Psoas muscle (tissue), 8 donors: ENCODE results near the gene CDC42BPG. TPM values are rescaled to one million over a fixed set of nuclear protein-coding genes. Genes with fewer than 3 reads are reported as not detected.

ENCODE experiments used
- ATAC-seq, 4 donors: fragments of 200-7000 bp; cut with Tn5 transposase; one replicate each; pipeline ENCODE4 v1.9.1; 2020; ENCODE audit warnings: moderate library complexity in 3 of 4, mild to moderate bottlenecking in 2 of 4
- DNase-seq, 2 donors: peaks; one replicate each; pipeline ENCODE4 v3.0.0-alpha.2; 2020
- H3K27ac ChIP-seq: fragments of 200-600 bp; one replicate; pipeline ENCODE4 v1.8.0; 2022
- H3K27me3 ChIP-seq, 3 donors: fragments of 200-600 bp in 1 of 3; one replicate each; pipeline versions ENCODE4 v1.6.1 to v1.8.0; 2013 to 2022; ENCODE audit warnings: low read length in 2 of 3, mild to moderate bottlenecking in 2 of 3, moderate library complexity in 1 of 3; ENCODE audit not compliant: insufficient read depth in 3 of 3
- H3K36me3 ChIP-seq, 2 donors: fragments of 200-600 bp in 1 of 2; one replicate each; pipeline versions ENCODE4 v1.6.1 to v1.8.0; 2013 to 2022; ENCODE audit warnings: low read depth in 1 of 2, mild to moderate bottlenecking in 1 of 2, moderate library complexity in 1 of 2; ENCODE audit not compliant: insufficient read depth in 1 of 2
- H3K4me1 ChIP-seq: fragments of 200-600 bp; one replicate; pipeline ENCODE4 v1.8.0; 2022
- H3K4me3 ChIP-seq: fragments of 200-600 bp; one replicate; pipeline ENCODE4 v1.8.0; 2022; ENCODE audit warnings: mild to moderate bottlenecking
- H3K9me3 ChIP-seq: fragments of 200-600 bp; one replicate; pipeline ENCODE4 v1.8.0; 2022
- CTCF ChIP-seq: fragments of 200-600 bp; IDR thresholded peaks from one replicate; pipeline ENCODE4 v1.8.0; 2022; ENCODE audit warnings: antibody characterized with exemption
- WGBS, 3 donors: extraction: QIAGEN DNeasy Blood & Tissue Kit; methylation state at CpG; one replicate each; pipeline versions ENCODE4 v1.1.6 to v1.1.7; 2013; 5-methylcytosine and 5-hydroxymethylcytosine counted together
- intact Hi-C, 2 donors: fragments of 100-400 bp; cut with DNase I; formaldehyde crosslinking; loops; one replicate each; pipeline versions ENCODE4 v1.11.0 to v1.14.2; 2022
- polyA plus RNA-seq, 3 donors: library from polyadenylated mRNA; stranded (reverse); fragments of 200-250 nt; gene quantifications; one replicate each; pipeline ENCODE4 v1.2.3, GENCODE V29; 2013
- total RNA-seq, 4 donors: library from RNA; stranded (reverse); fragmentation: NEBNext Ultra II Directional in 2 of 4; extraction: Animal tissue kit (Norgen Biotek cat#: 25700) in 2 of 4; gene quantifications; one replicate each; pipeline versions ENCODE4 v1.2.1 to v1.2.4, GENCODE V29; 2021 to 2023
- donor health status: healthy with polysubstance abuse.
- donor health status: DM: no; HTN: no; CAD: no; lungs with moderate emphysema.
- donor health status: Bipolar disorder and iron deficiency.
- donor health status: healthy.
- donor health status: DM: yes; HTN: yes; CAD: no.
- donor health status: DM: no; HTN: no; CAD: no.
- donor health status: DM: no; HTN: no; CAD: no.
- donor health status: DM: yes; HTN: yes; CAD: no.

CDC42BPG gene
- total and polyA plus RNA-seq, 7 donors = 0.04 to 2.2 (median 0.06) TPM; not detected in 1

- peaks cover 81% of the 10 kb centered on the region for H3K4me1 ChIP-seq
- no peaks in the 10 kb centered on the region for H3K27me3 ChIP-seq
- WGBS, 3 donors = 22 to 43% (median 29%) methylated on average over 18 of the region's 18 CpGs
- peak overlapping the region; percentile 98 for H3K27ac ChIP-seq
- peak overlapping the region; percentile 46 for H3K4me3 ChIP-seq
- ATAC-seq (peak; percentile 77 to 87 (median 80)), DNase-seq (peak; percentile 80 to 89)
- intact Hi-C loops = no loop called here
- H3K36me3 ChIP-seq = peaks cover 0 to 4% of the 10 kb centered on the region in 2 donors
- TF ChIP-seq CTCF = no peak
- no peaks in the 10 kb centered on the region for H3K9me3 ChIP-seq
Measured at GRCh38 chr11:64864473-64865285, 20.2 kb upstream of the CDC42BPG start.

- intact Hi-C loops = no loop called here
- TF ChIP-seq CTCF = no peak
- Histone ChIP-seq H3K36me3 (peaks cover 0 to 10% of the 10 kb centered on the region in 2 donors), H3K4me1 (peaks cover 81% of the 10 kb centered on the region), H3K9me3 (no peaks in the 10 kb centered on the region), H3K27ac (peak overlapping the region; percentile 98), H3K4me3 (peak overlapping the region; percentile 46), H3K27me3 (no peaks in the 10 kb centered on the region)
- 14 to 25% (median 16%) methylated on average over 9 of the region's 9 CpGs for WGBS, 3 donors
- DNase-seq = peak in 1 of 2 donors; percentile 53
- ATAC-seq = peak in 2 of 4 donors; percentile 3 to 4
Measured at GRCh38 chr11:64864135-64864472, 19.7 kb upstream of the CDC42BPG start.

DNA sequence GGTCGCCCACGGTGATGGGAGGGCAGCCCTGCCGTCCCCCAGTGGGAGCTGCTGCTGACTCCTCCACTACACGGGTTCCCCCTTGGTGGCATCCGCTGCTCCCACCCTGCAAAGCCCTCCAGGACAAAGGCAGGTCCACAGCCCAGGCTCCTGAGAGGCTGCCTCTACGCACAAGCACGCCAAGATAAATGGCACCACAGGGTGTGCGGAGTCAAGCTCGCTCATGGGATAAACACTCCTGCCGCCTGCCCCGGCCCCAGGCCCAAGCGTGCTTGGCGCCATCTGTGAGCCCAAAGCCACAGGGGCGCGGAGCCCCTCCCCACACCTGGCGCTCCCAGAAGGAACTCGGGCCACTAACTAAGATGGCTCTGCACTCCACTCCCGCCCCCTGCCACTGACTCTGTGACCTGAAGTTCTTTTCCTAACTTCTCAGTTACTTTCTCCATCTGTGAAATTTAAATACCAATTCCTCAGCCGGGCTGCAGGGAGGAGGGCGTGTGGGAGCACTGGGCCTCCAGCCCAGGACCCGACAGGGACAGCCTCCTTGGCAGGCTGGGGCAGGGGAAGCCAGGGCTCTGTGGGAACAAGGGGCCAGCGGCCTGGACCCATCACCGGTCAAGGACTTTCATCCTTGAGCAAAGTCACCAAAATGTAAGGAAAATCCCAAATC, 19.1 kb upstream of the CDC42BPG start:
- WGBS, 3 donors = 29 to 48% (median 32%) methylated on average over 22 to 23 of the region's 23 CpGs
- H3K4me1 ChIP-seq = peaks cover 81% of the 10 kb centered on the region
- peaks cover 0 to 15% of the 10 kb centered on the region in 2 donors for H3K36me3 ChIP-seq
- H3K4me3 ChIP-seq = peak overlapping the region; percentile 46
- no peaks in the 10 kb centered on the region for H3K9me3 ChIP-seq
- no peaks in the 10 kb centered on the region for H3K27me3 ChIP-seq
- TF ChIP-seq CTCF = no peak
- DNase-seq (no peak), ATAC-seq (peak in 1 of 4 donors; percentile 20)
- intact Hi-C loops = loop anchor here in 1 of 2 donors (2.0 kb wide), 1 partner anchor 13 kb away; no protein-coding TSS in a partner anchor
- H3K27ac ChIP-seq = peak overlapping the region; percentile 98

DNA sequence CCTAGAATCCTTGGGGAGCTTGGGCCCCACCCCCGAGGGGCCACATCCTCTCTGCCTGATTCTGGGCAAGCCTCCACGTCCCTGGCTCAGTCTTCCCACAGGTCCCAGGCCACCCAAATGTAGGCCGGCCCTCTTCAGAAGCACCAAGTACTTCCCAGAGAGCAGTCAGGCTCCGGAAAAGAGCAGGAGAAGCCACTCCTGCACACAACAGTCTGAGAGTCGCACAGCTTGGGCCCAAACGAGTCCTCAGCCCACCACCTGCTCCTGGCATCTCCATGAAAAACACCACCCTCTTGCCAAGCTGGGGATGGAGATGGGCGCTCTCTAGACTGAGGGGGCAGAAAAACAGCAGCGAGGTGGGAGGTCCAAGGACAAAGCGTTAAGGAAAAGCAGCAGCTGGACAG, 18.5 kb upstream of the CDC42BPG start:
- peak in 1 of 2 donors; percentile 72 for DNase-seq
- Histone ChIP-seq H3K27me3 (no peaks in the 10 kb centered on the region), H3K36me3 (peaks cover 0 to 17% of the 10 kb centered on the region in 2 donors), H3K27ac (peak overlapping the region; percentile 98), H3K9me3 (no peaks in the 10 kb centered on the region), H3K4me3 (peak overlapping the region; percentile 46), H3K4me1 (peaks cover 81% of the 10 kb centered on the region)
- intact Hi-C loops = loop anchor here in 1 of 2 donors (2.0 kb wide), 1 partner anchor 14 kb away; no protein-coding TSS in a partner anchor
- WGBS, 3 donors = 29 to 37% (median 33%) methylated on average over 9 of the region's 9 CpGs
- TF ChIP-seq CTCF = no peak
- no peak for ATAC-seq
